B cell (primary cell): ENCODE data around the gene PSME3IP1. TPM values are rescaled to one million over a fixed set of nuclear protein-coding genes. Genes with fewer than 3 reads are reported as not detected.
A peak's percentile ranks its signal among the peaks of the same experiment; 100 is the strongest.

Experiments
- ATAC-seq: fragments of 200-7000 bp; cut with Tn5 transposase; one replicate; pipeline ENCODE4 v1.10.0; 2021; ENCODE audit warnings: low read depth, mild to moderate bottlenecking, moderate number of reproducible peaks, moderate library complexity
- CTCF ChIA-PET: fragments of 350-600 bp; sonication (Branson Sonifier 250); formaldehyde crosslinking; loops from one replicate; lab custom pipeline; 2021; ENCODE audit warnings: antibody characterized with exemption, inconsistent platforms; lab: Charles Lee
- POLR2A ChIA-PET: fragments of 350-600 bp; sonication (Branson Sonifier 250); formaldehyde crosslinking; loops from one replicate; lab custom pipeline; 2021; ENCODE audit warnings: antibody characterized with exemption; lab: Charles Lee
- DNase-seq: peaks from one replicate; pipeline ENCODE4 v3.0.0; 2013
- H2AFZ ChIP-seq: 2 replicates; pipeline ENCODE4 v1.6.1; 2012; ENCODE audit warnings: mild to moderate bottlenecking, low read depth, low read length; ENCODE audit not compliant: insufficient read depth, poor library complexity, severe bottlenecking
- H3K27ac ChIP-seq, 2 donors: 1 replicate in 1 of 2; 2 replicates in 1 of 2; pipeline ENCODE4 v1.5.1; 2012 to 2013; ENCODE audit warnings: low read length in 2 of 2, mild to moderate bottlenecking in 2 of 2, moderate library complexity in 1 of 2
- H3K27me3 ChIP-seq, 4 experiments: fragments of 200-600 bp in 1 of 4; sonication (generic) in 1 of 4; replicated peaks in 1 of 4; 1 replicate in 2 of 4; 2 replicates in 2 of 4; pipeline versions ENCODE4 v1.6.1 to v1.7.0; 2013 to 2016; ENCODE audit warnings: low read length in 3 of 4, mild to moderate bottlenecking in 2 of 4, mixed read lengths in 1 of 4, moderate library complexity in 1 of 4; ENCODE audit not compliant: insufficient read depth in 4 of 4, control insufficient read depth in 3 of 4; ENCODE audit errors: control extremely low read depth in 1 of 4
- H3K36me3 ChIP-seq, 2 experiments: replicated peaks in 1 of 2; 1 replicate in 1 of 2; 2 replicates in 1 of 2; pipeline versions ENCODE4 v1.6.1 to v1.7.1; 2013; ENCODE audit warnings: low read length in 1 of 2; ENCODE audit not compliant: insufficient read depth in 2 of 2, control insufficient read depth in 1 of 2; ENCODE audit errors: control extremely low read depth in 1 of 2, extremely low read depth in 1 of 2
- H3K4me1 ChIP-seq, 2 donors: fragments of 200-600 bp in 1 of 2; sonication (generic) in 1 of 2; 1 replicate in 1 of 2; 2 replicates in 1 of 2; pipeline versions ENCODE4 v1.5.1 to v1.6.1; 2013 to 2017; ENCODE audit warnings: low read length in 2 of 2; ENCODE audit not compliant: control insufficient read depth in 2 of 2, insufficient read depth in 2 of 2
- H3K4me2 ChIP-seq: replicated peaks from 2 replicates; pipeline ENCODE3; 2012; ENCODE audit warnings: mild to moderate bottlenecking, low read depth, low read length; ENCODE audit not compliant: poor library complexity, severe bottlenecking
- H3K4me3 ChIP-seq, 5 experiments: fragments of 200-600 bp in 1 of 5; sonication (generic) in 1 of 5; 1 replicate in 3 of 5; 2 replicates in 2 of 5; pipeline versions ENCODE4 v1.5.1 to v1.7.0; 2011 to 2016; ENCODE audit warnings: low read length in 4 of 5, mild to moderate bottlenecking in 4 of 5, low read depth in 2 of 5, control low read depth in 1 of 5, moderate library complexity in 1 of 5; ENCODE audit not compliant: insufficient read depth in 1 of 5; ENCODE audit errors: control extremely low read depth in 1 of 5, extremely low read depth in 1 of 5
- H3K79me2 ChIP-seq: fragments of 200-600 bp; sonication (generic); one replicate; pipeline ENCODE4 v1.6.0; 2016; ENCODE audit warnings: low read length; ENCODE audit not compliant: control insufficient read depth, insufficient read depth
- H3K9ac ChIP-seq: fragments of 200-600 bp; sonication (generic); 2 replicates; pipeline ENCODE4 v1.6.1; 2017; ENCODE audit warnings: mild to moderate bottlenecking, low read length, moderate library complexity
- H3K9me3 ChIP-seq, 3 donors: one replicate each; pipeline versions ENCODE4 v1.6.1 to v1.7.1; 2013; ENCODE audit warnings: low read length in 2 of 3; ENCODE audit not compliant: control insufficient read depth in 2 of 3, insufficient read depth in 1 of 3; ENCODE audit errors: control extremely low read depth in 1 of 3
- H4K20me1 ChIP-seq: 2 replicates; pipeline ENCODE4 v1.6.0; 2012; ENCODE audit warnings: mild to moderate bottlenecking, low read length; ENCODE audit not compliant: insufficient read depth, control insufficient read depth, poor library complexity, severe bottlenecking
- H3K27ac Mint-ChIP-seq: one replicate; pipeline ENCODE4 v1.8.0; 2021; ENCODE audit warnings: mixed read lengths
- H3K27me3 Mint-ChIP-seq: one replicate; pipeline ENCODE4 v1.8.0; 2021; ENCODE audit warnings: mixed read lengths
- H3K4me1 Mint-ChIP-seq: one replicate; pipeline ENCODE4 v1.8.0; 2021; ENCODE audit warnings: mixed read lengths
- H3K4me3 Mint-ChIP-seq: one replicate; pipeline ENCODE4 v1.8.0; 2021; ENCODE audit warnings: mixed read lengths
- H3K9me3 Mint-ChIP-seq: one replicate; pipeline ENCODE4 v1.8.0; 2022; ENCODE audit warnings: mixed read lengths; ENCODE audit not compliant: insufficient read depth
- EZH2 ChIP-seq: IDR thresholded peaks from 2 replicates; pipeline ENCODE4 v1.6.1; 2012; ENCODE audit warnings: borderline replicate concordance, low read depth, mild to moderate bottlenecking, moderate library complexity, low read length; ENCODE audit not compliant: insufficient read depth, poor library complexity, severe bottlenecking
- WGBS: methylation state at CpG from one replicate; pipeline ENCODE4 v1.1.5; 2013; ENCODE audit warnings: missing lambda C conversion rate; ENCODE audit not compliant: insufficient coverage; 5-methylcytosine and 5-hydroxymethylcytosine counted together
- intact Hi-C: fragments of 100-400 bp; cut with micrococcal nuclease; formaldehyde crosslinking; loops from one replicate; pipeline ENCODE4 v1.10.0; 2022
- polyA plus RNA-seq: library from polyadenylated mRNA; depleted of rRNA; stranded (reverse); fragments of >200 nt; gene quantifications from 2 replicates; pipeline ENCODE4 v1.2.3, GENCODE V29; 2012
- total RNA-seq, 2 donors: library from RNA; stranded (reverse); fragments of 120-200 nt in 1 of 2; gene quantifications; 1 replicate in 1 of 2; 2 replicates in 1 of 2; pipeline versions ENCODE4 v1.2.3 to v1.2.4, GENCODE V29; 2013 to 2022
- TF ChIP-seq, protein P1 (sequence below): fragments of 200-600 bp; IDR thresholded peaks from one replicate; pipeline ENCODE4 v1.8.0; 2022; ENCODE audit warnings: antibody characterized with exemption, mild to moderate bottlenecking

The PSME3IP1 gene
- total and polyA plus RNA-seq, 2 donors (not counting 1 experiment from before 2014, with no cell fraction given) = 125 to 166 TPM

DNA sequence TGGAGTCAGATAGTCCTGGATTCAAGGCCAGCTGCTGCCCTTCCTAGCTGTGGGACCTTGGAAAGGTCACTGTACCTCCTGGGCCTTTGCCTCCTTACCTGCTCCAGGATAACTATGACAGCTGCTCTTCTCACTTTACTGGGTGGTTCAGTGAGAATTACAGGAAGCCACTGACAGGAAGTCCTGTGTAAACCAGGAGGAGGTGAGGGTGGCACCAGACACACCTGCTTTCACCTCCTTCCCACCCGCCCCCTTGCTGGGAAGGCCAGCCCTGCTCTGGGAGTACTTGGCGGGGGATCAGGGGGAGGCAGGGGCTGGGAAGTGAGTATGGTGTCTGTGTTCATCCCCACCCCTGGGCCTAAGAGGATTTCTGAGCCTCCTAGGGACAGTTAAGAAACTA, 50.9 kb downstream of the PSME3IP1 start:
- ATAC-seq (peak; percentile 35), DNase-seq (peak; percentile 47)
- Histone ChIP-seq H3K9ac (peak overlapping the region; percentile 43), H3K27ac (peak overlapping the region; percentile 38 to 72), H3K36me3 (no peaks in the 10 kb centered on the region), H3K4me1 (peaks cover 26 to 33% of the 10 kb centered on the region in 2 donors), H2AFZ (peak overlapping the region; percentile 73), H3K27me3 (no peaks in the 10 kb centered on the region), H3K9me3 (no peaks in the 10 kb centered on the region), H4K20me1 (no peaks in the 10 kb centered on the region), H3K79me2 (no peaks in the 10 kb centered on the region), H3K4me2 (peak overlapping the region; percentile 75), H3K4me3 (peak overlapping the region in 3 of 5 experiments; percentile 11 to 46 (median 21))
- 50% methylated on average over 1 of the region's 2 CpGs for WGBS
- H3K27me3 Mint-ChIP-seq = no peaks in the 10 kb centered on the region
- intact Hi-C loops = no loop called here
- no peaks in the 10 kb centered on the region for H3K9me3 Mint-ChIP-seq
- CTCF ChIA-PET = interaction anchor here (1.0 kb wide), 1 partner anchor 43 kb away, joined by 4 read pairs; the partner anchor contains the start of gene CPNE2
- peak overlapping the region; percentile 26 for H3K4me3 Mint-ChIP-seq
- POLR2A ChIA-PET = interaction anchor here (0.8 kb wide), 1 partner anchor 51 kb away, joined by 3 read pairs; the partner anchor contains the start of gene PSME3IP1
- H3K4me1 Mint-ChIP-seq = peaks cover 41% of the 10 kb centered on the region
- H3K27ac Mint-ChIP-seq = peak overlapping the region; percentile 81
- TF ChIP-seq, protein P1, sequence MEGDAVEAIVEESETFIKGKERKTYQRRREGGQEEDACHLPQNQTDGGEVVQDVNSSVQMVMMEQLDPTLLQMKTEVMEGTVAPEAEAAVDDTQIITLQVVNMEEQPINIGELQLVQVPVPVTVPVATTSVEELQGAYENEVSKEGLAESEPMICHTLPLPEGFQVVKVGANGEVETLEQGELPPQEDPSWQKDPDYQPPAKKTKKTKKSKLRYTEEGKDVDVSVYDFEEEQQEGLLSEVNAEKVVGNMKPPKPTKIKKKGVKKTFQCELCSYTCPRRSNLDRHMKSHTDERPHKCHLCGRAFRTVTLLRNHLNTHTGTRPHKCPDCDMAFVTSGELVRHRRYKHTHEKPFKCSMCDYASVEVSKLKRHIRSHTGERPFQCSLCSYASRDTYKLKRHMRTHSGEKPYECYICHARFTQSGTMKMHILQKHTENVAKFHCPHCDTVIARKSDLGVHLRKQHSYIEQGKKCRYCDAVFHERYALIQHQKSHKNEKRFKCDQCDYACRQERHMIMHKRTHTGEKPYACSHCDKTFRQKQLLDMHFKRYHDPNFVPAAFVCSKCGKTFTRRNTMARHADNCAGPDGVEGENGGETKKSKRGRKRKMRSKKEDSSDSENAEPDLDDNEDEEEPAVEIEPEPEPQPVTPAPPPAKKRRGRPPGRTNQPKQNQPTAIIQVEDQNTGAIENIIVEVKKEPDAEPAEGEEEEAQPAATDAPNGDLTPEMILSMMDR = no peak
- no peak for TF ChIP-seq EZH2

DNA sequence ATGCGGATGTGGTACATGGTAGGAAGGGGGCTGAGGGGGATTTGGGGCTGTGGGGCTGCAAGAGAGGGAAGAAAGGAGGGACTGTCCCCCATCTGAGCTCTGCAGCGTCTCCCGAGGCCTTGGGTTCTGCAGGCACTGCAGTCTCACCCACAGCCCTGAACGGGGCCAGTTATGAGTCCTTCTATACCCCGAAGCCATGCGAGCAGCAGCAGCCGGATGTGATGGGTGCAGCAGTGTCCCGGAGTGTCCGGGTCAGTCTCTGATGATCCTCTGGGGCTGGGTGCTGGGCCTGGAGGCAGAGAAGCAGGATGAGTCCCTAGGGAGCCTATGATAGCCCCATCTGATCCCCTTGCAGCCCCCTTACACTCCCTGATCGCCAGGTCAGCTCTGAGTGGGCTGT, 52.0 kb downstream of the PSME3IP1 start:
- WGBS = 93% methylated on average over 8 of the region's 10 CpGs
- Histone ChIP-seq H3K4me1 (peaks cover 24 to 33% of the 10 kb centered on the region in 2 donors), H3K79me2 (no peaks in the 10 kb centered on the region), H3K4me2 (no peak overlapping the region), H3K27me3 (no peaks in the 10 kb centered on the region), H3K36me3 (no peaks in the 10 kb centered on the region), H3K9ac (no peak overlapping the region), H3K9me3 (no peaks in the 10 kb centered on the region), H2AFZ (peak overlapping the region; percentile 28), H3K27ac (peak overlapping the region in 1 of 2 donors; percentile 72), H3K4me3 (no peak overlapping the region), H4K20me1 (no peaks in the 10 kb centered on the region)
- ChIA-PET POLR2A (interaction anchor here (0.6 kb wide), 1 partner anchor 1495 kb away, joined by 4 read pairs; no protein-coding TSS in a partner anchor), CTCF (interaction anchor here (0.5 to 1.1 kb wide), 2 partner anchors 9 to 59 kb away, joined by 3 read pairs; no protein-coding TSS in a partner anchor)
- H3K9me3 Mint-ChIP-seq = no peaks in the 10 kb centered on the region
- DNase-seq (no peak), ATAC-seq (no peak)
- intact Hi-C loops = no loop called here
- H3K4me1 Mint-ChIP-seq = peaks cover 40% of the 10 kb centered on the region
- H3K27me3 Mint-ChIP-seq = no peaks in the 10 kb centered on the region
- no peak for TF ChIP-seq EZH2
- TF ChIP-seq, protein P1 = no peak
- no peak overlapping the region for H3K27ac Mint-ChIP-seq
- no peak overlapping the region for H3K4me3 Mint-ChIP-seq
